ENCODE measurements around the gene ZNRF1. TPM values are rescaled to one million over a fixed set of nuclear protein-coding genes. Genes with fewer than 3 reads are reported as not detected.

The ZNRF1 gene
- total RNA-seq, 1 experiment from 2014 or later: 10.5 TPM

DNA sequence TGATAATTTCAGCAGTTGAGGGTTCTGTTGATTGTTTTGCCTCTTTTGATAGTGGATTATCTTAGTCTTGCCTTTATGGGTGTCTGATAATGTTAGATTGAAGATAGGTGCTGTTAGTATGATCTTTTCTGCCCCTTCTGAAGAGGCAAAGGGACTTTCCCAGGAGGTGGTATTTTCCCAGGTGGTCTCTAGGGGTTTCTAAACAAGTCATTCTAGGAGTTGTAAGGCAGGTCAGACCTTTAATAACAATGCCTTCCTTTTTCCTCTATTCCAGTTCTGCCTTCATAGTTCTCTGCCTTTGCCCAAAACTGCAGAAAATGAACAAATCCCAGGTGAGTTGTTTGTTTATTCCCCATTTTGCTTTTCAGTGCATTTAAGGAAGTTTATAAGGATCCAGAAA, 153.8 kb downstream of the ZNRF1 start:
- POLR2A ChIA-PET: no interaction called here
- no TSS peak for BruUV-seq (replicated peaks)
- intact Hi-C loops (cut with micrococcal nuclease): no loop called here
- Mint-ChIP-seq H3K9me3 (ENCODE audit: unreplicated experiment) (peaks cover 23% of the 10 kb centered on the region), H3K4me3 (ENCODE audit: unreplicated experiment) (no peak overlapping the region), H3K4me1 (ENCODE audit: insufficient read depth, unreplicated experiment) (no peaks in the 10 kb centered on the region), H3K36me3 (ENCODE audit: insufficient read depth, unreplicated experiment) (peaks cover 30% of the 10 kb centered on the region), H3K27ac (ENCODE audit: low read depth, unreplicated experiment) (no peak overlapping the region), H3K27me3 (ENCODE audit: insufficient read depth, unreplicated experiment) (no peaks in the 10 kb centered on the region)
- no peak for DNase-seq (ENCODE audit: unreplicated experiment)
- CTCF ChIA-PET: interaction anchor here (0.5 kb wide), 1 partner anchor 73 kb away, joined by 3 read pairs; no protein-coding TSS in a partner anchor
- TF ChIP-seq, protein P1, sequence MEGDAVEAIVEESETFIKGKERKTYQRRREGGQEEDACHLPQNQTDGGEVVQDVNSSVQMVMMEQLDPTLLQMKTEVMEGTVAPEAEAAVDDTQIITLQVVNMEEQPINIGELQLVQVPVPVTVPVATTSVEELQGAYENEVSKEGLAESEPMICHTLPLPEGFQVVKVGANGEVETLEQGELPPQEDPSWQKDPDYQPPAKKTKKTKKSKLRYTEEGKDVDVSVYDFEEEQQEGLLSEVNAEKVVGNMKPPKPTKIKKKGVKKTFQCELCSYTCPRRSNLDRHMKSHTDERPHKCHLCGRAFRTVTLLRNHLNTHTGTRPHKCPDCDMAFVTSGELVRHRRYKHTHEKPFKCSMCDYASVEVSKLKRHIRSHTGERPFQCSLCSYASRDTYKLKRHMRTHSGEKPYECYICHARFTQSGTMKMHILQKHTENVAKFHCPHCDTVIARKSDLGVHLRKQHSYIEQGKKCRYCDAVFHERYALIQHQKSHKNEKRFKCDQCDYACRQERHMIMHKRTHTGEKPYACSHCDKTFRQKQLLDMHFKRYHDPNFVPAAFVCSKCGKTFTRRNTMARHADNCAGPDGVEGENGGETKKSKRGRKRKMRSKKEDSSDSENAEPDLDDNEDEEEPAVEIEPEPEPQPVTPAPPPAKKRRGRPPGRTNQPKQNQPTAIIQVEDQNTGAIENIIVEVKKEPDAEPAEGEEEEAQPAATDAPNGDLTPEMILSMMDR (IDR thresholded peaks at IDR 0.05; ENCODE audit: unreplicated experiment): no peak

DNA sequence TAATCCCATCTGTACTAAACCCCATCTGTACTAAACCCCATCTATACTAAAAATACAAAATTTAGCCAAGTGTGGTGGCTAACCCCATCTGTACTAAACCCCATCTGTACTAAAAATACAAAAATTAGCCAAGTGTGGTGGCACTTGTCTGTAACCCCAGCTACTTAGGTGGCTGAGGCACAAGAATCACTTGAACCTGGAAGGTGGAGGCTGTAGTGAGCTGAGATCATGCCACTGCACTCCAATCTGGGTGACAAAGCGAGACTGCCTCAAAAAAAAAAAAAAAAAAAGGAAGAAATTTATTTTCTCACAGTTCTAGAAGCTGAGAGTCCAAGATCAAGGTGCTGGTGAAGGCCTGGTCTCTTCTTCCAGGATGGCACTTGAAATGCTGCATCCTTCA, 161.6 kb downstream of the ZNRF1 start:
- intact Hi-C loops (cut with micrococcal nuclease): no loop called here
- H3K4me1 Mint-ChIP-seq (ENCODE audit: insufficient read depth, unreplicated experiment): no peaks in the 10 kb centered on the region
- H3K27ac Mint-ChIP-seq (ENCODE audit: low read depth, unreplicated experiment): no peak overlapping the region
- ChIA-PET CTCF (interaction anchor here (0.6 to 1.7 kb wide), 2 partner anchors 73 to 446 kb away, joined by 4 to 6 read pairs; no protein-coding TSS in a partner anchor), POLR2A (no interaction called here)
- BruUV-seq (replicated peaks): no TSS peak
- no peak for DNase-seq (ENCODE audit: unreplicated experiment)
- peaks cover 55% of the 10 kb centered on the region for H3K36me3 Mint-ChIP-seq (ENCODE audit: insufficient read depth, unreplicated experiment)
- H3K9me3 Mint-ChIP-seq (ENCODE audit: unreplicated experiment): peaks cover 6% of the 10 kb centered on the region
- H3K27me3 Mint-ChIP-seq (ENCODE audit: insufficient read depth, unreplicated experiment): no peaks in the 10 kb centered on the region
- no peak overlapping the region for H3K4me3 Mint-ChIP-seq (ENCODE audit: unreplicated experiment)
- TF ChIP-seq, protein P1 (IDR thresholded peaks at IDR 0.05; ENCODE audit: unreplicated experiment): no peak

Other genes with a start within 250 kb of the ZNRF1 start
- not detected in 2 replicates for gene FA2H, start 224.2 kb upstream of the ZNRF1 start, total RNA-seq (2022)
- 53.8 and 56.1 TPM in 2 replicates for gene WDR59, start 13.9 kb upstream of the ZNRF1 start, total RNA-seq (2022)
- gene LDHD, start 117.8 kb downstream of the ZNRF1 start, total RNA-seq (2022): 0.15 and 0.30 TPM in 2 replicates
- 11.5 and 14.0 TPM in 2 replicates for gene ZFP1, start 149.5 kb downstream of the ZNRF1 start, total RNA-seq (2022)
- gene CTRB2, start 208.1 kb downstream of the ZNRF1 start, total RNA-seq (2022): not detected in 2 replicates
- gene CTRB1, start 220.0 kb downstream of the ZNRF1 start, total RNA-seq (2022): not detected in 2 replicates

Data from MCF 10A (cell line).